Head of caudate nucleus (tissue), 42 donors: ENCODE results near the gene FAM83E.
"Not testable (repeated sequence)": the region's sequence is repeated elsewhere in the genome, so short reads cannot be mapped to it uniquely, and the experiment has no call there.

Source experiments
- DNase-seq, 42 donors: peaks; one replicate each; pipeline versions ENCODE4 v3.0.0 to v3.0.0-alpha.2; 2020 to 2021; ENCODE audit warnings: mixed read lengths in 7 of 42
- intact Hi-C: fragments of 100-400 bp; cut with DNase I; formaldehyde crosslinking; loops from one replicate; pipeline ENCODE4 v1.15.0; 2022

The FAM83E gene

DNA sequence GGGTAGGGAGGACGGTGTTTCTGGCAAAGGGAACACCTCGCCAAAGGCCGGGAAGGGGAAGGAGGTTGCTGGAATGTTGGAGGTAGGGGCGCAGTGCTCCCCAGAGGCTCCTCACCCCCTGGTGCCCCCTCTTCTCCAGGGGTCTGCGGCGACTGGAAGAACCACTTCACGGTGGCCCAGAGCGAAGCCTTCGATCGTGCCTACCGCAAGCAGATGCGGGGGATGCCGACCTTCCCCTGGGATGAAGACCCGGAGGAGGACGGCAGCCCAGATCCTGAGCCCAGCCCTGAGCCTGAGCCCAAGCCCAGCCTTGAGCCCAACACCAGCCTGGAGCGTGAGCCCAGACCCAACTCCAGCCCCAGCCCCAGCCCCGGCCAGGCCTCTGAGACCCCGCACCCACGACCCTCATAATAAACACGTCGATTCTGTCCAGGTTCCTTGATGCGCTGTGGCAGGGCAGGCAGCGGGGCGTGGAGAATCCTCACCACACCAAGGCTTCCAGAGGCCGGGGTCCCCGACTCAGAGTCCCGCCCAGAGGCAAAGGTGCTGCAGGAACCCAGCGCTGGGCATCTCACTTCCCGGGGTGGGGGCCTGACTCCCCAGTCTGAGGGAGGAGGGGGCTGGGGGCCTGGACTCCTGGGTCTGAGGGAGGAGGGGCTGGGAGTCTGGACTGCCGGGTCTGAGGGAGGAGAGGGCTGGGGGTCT is 15.7 kb downstream of the FAM83E start:
- intact Hi-C loops, result no loop called here
- DNase-seq, result no peak

DNA sequence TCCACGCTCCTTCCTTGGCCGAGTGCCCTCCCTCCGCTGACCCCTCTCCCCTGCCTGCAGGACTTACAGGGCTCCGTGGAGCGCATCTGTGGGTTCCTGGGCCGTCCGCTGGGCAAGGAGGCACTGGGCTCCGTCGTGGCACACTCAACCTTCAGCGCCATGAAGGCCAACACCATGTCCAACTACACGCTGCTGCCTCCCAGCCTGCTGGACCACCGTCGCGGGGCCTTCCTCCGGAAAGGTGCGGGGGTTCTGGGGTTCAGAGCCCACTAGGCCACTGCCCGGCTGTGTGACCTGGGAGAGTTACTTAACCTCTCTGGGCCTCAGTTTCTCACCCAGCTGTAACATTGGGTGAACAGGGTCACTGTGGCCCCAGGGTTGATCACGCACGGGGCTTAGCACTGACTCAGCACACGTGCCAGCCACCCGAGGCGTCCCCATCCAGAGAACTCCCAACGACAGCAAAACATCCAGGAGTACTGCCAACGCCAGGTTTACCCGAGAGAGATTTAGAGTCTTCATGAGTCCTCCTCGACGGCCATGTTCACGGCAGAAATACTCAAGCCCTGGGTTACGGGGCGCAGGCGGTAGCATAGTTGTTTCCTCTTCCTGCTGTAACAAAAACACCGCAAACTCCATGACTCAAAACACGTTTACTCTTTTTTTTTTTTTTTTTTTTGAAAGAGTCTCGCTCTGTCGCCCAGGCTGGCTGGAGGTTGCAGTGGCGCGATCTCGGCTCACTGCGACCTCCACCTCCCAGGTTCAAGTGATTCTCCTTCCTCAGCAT is 18.0 kb downstream of the FAM83E start:
- no peak for DNase-seq

DNA sequence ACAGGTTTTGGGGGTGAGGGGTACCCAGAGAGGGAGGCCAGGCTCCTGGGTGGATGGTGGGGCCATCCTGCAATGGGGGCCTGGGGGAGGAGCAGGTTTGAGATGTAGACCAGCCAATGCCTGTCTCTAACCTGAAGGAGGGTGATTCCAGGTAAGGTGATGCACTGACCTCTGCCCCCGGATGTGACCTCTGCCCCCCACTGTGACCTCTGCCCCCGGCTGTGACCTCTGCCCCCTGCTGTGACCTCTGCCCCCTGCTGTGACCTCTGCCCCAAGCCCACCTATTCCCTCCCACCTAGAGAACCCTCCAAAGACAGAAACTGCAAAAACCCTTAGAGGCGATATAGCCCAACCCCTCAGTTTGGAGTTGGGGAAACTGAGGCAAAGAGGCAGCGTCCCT is 18.6 kb downstream of the FAM83E start:
- no peak for DNase-seq
- intact Hi-C loops, result no loop called here

More for the DNA sequence above, 18.0 kb downstream of the FAM83E start:
- intact Hi-C loops, result no loop called here

DNA sequence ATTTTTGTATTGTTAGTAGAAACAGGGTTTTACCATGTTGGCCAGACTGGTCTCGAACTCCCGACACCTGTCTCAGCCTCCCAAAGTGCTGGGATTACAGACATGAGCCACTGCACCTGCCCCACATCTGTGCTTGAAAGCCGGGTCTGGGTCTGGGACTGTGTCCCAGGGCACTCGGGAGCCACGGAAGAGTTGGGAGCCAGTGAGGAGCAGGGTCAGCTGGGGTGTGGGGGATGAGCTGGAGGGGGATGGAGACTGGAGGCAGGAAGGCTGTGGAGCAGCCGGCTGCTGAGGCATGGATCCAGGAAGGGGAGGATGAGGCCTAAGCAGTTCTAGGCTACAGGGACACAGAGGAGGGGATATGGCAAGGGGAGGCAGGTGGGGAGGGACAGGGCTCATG is 19.0 kb downstream of the FAM83E start:
- no peak for DNase-seq
- intact Hi-C loops, result no loop called here

DNA sequence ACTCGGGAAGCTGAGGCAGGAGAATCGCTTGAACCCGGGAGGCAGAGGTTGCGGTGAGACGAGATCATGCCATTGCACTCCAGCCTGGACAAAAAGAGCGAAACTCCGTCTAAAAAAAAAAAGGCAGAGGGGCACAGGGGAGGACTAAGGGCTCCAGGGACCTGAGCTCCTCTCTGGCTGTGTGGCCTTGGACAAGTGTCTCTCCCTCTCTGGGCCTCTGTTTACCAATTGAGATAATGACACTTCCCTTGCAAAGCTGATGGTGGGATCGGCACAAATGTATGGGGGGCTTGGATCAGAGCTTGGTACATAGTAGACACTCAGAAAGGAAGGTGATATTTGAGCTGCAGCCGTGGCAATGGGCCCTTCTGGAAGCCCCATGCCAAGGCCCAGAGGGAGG is 19.7 kb downstream of the FAM83E start:
- intact Hi-C loops, result no loop called here
- no peak for DNase-seq

DNA sequence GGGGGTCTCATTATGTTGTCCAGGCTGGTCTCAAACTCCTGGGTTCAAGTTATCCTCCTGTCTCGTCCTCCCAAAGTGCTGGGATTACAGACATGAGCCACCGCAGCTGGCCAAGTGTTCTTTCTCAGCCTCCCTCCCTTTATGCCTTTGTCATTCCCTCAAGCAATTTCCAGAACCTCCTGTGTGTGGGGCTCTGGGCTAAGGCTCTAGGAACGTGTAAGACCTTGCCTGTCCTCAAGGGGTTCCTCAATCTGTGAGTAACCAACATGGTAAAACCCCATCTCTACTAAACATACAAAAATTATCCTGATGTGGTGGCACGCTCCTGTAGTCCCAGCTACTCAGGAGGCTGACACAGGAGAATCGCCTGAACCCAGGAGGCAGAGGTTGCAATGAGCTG is 23.9 kb downstream of the FAM83E start:
- no peak for DNase-seq
- intact Hi-C loops, result no loop called here

DNA sequence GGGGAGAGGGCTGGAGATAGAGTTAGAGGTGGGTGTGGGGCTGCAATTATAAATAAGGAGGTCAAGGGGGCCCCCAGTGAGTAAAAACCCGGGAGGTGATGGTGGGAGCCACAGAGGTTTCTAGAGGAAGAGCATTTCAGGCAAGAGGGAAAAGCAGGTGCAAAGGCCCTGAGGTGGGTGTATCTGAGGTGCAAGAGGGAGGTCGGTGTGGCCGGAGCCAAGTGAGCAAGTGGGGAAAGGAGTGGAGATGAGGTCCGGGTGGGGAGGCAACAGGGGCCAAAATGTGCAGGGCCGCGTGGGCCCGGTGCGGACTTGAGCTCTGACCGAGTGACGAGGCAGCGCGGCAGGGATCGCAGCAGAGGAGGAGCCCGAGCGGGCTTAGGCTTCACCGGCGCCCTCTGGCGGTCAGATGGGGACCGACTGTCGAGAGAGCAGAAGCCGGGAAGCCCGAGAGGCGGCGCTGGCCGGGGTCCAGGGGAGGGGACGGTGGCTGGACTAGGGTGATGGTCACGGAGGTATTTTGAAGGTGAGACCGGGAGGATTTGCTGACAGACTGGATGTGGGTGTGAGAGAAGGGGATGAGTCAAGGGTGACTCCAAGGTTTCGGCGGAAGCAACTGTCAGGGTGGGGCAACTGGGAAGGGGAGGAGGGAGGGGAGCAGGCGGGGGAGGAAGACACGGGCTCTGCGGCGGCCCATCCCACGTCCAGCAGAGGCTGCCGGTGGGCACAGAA is 26.0 kb downstream of the FAM83E start:
- DNase-seq, result peak; percentile 81 to 97 (median 91)
- intact Hi-C loops, result no loop called here

DNA sequence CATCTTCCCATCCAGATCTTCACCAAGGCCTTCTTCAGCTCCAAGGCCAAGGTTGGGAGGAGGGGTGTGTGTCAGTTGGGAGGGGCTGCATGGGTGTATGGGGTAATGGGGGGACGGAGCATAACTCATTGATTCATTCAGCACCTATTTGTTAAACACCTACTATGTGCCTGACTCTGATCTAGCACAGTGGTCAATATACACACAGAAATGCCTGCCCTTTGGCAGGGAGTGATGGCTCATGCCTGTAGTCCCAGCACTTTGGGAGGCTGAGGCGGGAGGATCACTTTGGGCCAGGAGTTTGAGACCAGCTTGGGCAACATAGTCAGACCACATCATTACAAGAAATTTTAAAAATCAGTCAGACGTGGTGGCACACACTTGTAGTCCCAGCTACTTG is 27.5 kb downstream of the FAM83E start:
- DNase-seq, result no peak
- intact Hi-C loops, result no loop called here

DNA sequence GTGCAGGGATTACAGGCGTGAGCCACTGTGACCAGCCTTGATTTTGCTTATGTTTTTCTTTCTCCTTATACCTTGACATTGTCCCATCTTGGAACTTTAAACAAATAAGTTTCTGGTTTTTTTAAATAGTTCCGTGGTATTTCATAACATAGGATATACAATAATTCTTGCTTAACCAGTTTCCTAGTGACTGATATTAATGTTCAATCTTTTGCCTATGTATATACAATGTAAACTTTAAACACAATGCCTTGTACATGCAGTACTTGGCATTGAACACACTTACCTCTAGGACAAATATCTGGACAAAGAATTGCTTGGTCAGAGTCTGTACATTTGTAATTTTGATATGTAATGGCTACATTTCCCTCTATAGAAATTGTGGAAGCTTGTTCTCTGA is 32.7 kb downstream of the FAM83E start:
- intact Hi-C loops, result loop anchor here (5.0 kb wide), 1 partner anchor 90 kb away; no protein-coding TSS in a partner anchor
- DNase-seq, result no peak

DNA sequence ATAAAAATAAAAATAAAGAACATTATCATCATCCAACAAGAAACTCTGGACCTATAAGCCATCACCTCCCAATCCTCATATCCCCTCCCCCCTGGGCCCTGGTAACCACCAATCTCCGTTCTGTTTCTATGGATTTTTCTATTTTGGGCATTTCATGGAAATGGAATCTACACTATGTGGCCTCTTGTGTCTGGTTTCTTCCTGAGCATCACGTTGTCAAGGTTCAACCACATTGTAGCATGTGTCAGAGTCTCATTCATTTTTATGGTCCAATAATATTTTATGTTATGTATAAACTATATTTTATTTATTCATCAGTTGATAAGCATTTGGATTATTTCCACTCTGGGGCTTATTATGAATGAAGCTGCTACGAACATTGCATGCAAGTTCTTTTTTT is 36.0 kb downstream of the FAM83E start:
- intact Hi-C loops, result no loop called here
- no peak for DNase-seq

DNA sequence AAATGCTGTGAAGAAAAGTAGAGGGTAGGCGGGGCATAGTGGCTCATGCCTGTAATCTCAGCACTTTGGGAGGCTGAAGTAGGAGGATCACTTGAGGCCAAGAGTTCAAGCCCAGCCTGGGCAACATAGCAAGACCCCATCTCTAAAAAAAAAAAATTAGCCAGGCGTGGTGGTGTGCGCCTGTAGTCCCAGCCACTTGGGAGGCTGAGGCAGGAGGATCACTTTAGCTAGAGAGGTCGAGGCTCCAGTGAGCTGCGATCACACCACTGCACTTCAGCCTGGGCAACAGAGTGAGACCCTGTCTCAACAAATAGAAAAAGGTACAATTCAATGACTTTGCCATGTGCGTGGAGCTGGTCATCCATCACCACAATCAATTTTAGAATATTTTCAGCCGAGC is 37.0 kb downstream of the FAM83E start:
- DNase-seq, intact Hi-C loops: not testable (repeated sequence)

DNA sequence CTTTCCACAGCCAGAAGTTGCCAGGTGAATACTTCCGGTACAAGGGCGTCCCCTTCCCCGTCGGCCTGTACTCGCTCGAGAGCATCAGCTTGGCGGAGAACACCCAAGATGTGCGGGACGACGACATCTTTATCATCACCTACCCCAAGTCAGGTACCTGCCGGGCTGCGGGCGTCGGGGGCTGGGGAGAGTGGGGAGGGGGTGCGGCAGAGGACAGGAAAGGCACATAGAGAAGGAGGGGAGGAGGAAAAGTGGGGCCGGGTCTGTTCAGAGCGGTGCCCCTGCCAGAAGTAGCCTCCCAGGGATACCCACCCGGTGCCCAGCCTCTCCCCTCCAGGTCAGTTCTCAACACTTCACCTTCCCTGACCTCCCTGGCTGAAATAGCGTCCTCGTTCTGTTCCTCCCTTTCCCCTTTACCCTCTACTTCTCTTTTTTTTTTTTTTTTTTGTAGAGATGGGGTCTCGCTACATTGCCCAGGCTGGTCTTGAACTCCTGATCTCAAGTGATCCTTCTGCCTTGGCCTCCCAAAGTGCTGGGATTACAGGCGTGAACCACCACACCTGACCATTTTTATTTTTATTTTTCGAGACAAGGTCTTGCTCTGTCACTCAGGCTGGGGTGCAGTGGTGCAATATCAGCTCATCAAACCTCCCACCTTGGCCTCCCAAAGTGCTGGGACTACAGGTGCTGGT is 38.8 kb downstream of the FAM83E start:
- intact Hi-C loops, result no loop called here

DNA sequence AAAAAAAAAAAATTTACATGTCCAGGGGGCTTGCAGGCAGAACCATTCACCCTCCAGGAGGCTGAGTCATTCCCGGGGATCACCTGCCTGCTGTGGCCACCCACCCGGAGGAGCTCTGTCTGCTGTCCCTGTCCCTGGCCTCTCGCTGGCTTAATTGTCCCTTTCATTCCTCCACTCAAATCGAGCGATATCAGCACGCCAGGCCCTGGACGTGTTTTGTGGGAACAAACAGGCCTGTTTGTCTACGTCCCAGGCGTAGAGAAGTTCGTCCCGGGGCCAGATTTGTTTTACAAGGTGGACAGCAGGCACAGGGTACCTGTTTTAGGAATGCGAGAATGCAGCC is 41.7 kb downstream of the FAM83E start:
- DNase-seq, result no peak
- intact Hi-C loops, result no loop called here

More for the DNA sequence above, 38.8 kb downstream of the FAM83E start:
- DNase-seq, result no peak

DNA sequence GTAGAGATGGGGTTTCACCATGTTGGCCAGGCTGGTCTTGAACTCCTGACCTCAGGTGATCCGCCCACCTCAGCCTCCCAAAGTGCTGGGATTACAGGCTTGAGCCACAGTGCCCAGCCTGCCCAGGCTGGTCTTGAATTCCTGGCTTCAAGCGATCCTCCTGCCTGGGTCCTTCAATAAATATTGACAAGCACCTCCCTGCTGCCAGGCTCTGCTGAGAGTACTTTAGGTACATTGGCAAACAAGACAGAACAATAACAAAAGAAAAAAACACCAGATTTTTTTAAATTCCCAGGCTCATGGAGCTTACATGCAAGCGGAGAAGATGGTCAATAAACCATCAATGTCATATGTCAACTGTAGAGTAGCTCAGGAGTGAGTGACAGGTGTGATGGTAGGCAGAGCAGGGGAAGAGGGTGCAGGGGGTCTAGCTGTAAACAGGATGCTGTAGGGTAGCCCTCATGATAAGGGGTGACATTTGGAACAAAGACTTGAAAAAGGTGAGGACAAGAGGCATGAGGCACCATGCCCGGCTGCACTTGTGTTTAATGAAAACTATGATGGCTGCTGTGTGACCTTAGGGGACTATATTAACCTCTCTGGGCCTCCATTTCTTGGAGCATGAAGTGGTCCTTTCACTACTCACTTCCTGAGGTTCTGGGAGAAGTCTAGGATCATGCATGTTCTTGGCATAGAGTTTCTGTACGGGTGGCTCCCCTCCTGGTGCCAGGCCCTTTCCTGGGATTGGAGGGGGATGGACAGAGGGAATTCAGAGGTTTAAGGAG is 43.3 kb downstream of the FAM83E start:
- no peak for DNase-seq
- intact Hi-C loops, result no loop called here

DNA sequence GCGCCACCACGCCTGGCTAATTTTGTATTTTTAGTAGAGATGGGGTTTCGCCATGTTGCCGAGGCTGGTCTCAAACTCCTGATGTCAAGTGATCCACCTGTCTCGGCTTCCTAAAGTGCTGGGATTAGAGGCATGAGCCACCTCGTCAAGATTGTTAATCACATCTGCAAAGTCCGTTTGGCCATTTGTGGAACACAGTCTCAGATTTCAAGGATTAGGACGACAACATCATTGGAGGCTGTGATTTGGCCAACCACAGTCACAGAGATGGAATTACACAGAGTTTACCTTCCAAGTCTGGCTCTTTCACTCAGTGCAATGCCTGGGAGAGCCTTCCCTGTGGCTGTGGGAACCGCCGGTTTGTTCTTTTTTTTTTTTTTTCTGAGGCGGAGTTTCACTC is 45.1 kb downstream of the FAM83E start:
- no peak for DNase-seq
- intact Hi-C loops, result no loop called here

DNA sequence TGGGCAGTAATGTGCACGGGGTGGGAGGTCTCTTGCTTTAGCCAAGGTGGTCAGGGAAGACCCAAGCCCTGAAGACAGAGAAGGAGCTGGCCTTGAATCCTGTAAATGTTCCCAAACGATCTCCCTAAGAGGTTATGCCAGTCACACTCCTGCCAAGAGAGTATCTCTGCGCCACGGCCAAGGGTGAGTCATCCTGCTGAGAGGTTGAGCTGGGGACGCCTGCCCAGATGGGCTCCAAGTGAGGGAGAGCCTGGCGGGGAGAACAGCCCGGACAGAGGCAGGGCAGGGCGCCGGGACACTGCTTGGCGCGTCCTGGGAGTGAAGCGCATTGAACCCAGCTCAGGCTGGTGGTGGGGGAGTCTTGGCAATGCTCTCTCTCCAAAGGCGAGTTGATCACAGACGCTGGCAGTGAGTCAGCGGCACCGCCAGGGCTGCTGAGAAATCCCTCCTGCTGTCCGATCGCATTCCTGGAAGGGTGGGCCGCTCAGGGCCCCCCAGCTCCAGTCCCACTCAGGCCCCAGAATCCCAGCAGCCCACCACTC is 46.5 kb downstream of the FAM83E start:
- peak in 41 of 42 donors; percentile 22 to 92 (median 55) for DNase-seq

DNA sequence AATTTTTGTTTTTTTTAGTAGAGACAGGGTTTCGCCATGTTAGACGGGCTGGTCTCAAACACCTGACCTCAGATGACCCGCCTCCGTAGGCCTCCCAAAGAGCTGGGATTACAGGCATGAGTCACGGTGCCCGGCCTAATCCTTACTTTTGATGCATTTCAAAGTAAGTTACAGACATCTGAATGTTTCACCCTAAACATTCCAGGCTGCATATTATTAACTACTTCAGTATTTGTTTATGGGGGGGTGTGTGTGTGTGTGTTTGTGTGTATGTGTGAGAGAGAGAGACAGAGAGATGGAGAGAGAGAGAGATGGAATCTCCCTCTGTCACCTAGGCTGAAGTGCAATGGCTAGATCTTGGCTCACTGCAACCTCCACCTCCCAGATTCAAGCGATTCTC is 49.8 kb downstream of the FAM83E start:
- DNase-seq, result no peak
- intact Hi-C loops, result no loop called here

More for the DNA sequence above, 46.5 kb downstream of the FAM83E start:
- intact Hi-C loops, result no loop called here
